A549 (cell line): ENCODE data around the gene PI16.

Experiments
- CBX2 ChIP-seq: fragments of 200-600 bp; sonication (generic); IDR thresholded peaks from 2 replicates; pipeline ENCODE4 v1.6.1; 2016; ENCODE audit warnings: low read depth, mild to moderate bottlenecking, borderline replicate concordance
- CEBPB ChIP-seq, 2 experiments: fragments of >200 bp in 1 of 2; sonication (Bioruptor Twin) in 1 of 2; formaldehyde crosslinking in 1 of 2; IDR thresholded peaks; 2 replicates each; pipeline ENCODE4 v1.6.1; 2012 to 2016
- CHD4 ChIP-seq: fragments of 200-600 bp; sonication (generic); IDR thresholded peaks from 2 replicates; pipeline ENCODE4 v1.6.1; 2016; ENCODE audit warnings: antibody characterized with exemption, mild to moderate bottlenecking, borderline replicate concordance
- EP300 ChIP-seq, 2 experiments: fragments of >200 bp; sonication (Bioruptor Twin); formaldehyde crosslinking; IDR thresholded peaks; 2 replicates in 1 of 2; 3 replicates in 1 of 2; pipeline ENCODE4 v1.6.1; 2016 to 2017
- JUN ChIP-seq, 2 experiments: fragments of >200 bp; sonication (Bioruptor Twin); formaldehyde crosslinking; IDR thresholded peaks; 2 replicates in 1 of 2; 3 replicates in 1 of 2; pipeline ENCODE4 v1.6.1; 2016 to 2017
- MYC ChIP-seq: IDR thresholded peaks from 2 replicates; pipeline ENCODE4 v1.6.1; 2012; ENCODE audit warnings: mild to moderate bottlenecking, inconsistent platforms, low read length, improper control_type of control experiment, borderline replicate concordance
- NPAS2 ChIP-seq: fragments of 250-450 bp; sonication (Bioruptor Pico); IDR thresholded peaks from 2 replicates; pipeline ENCODE4 v1.8.0; 2022; ENCODE audit warnings: mild to moderate bottlenecking, moderate library complexity, borderline replicate concordance
- POLR2A ChIP-seq: IDR thresholded peaks from 2 replicates; pipeline ENCODE4 v1.6.1; 2012; ENCODE audit warnings: mild to moderate bottlenecking, low read length
- RAD21 ChIP-seq, 2 experiments: fragments of >200 bp in 1 of 2; sonication (Bioruptor Twin) in 1 of 2; formaldehyde crosslinking in 1 of 2; IDR thresholded peaks in 1 of 2; conservative IDR thresholded peaks in 1 of 2; 2 replicates in 1 of 2; 3 replicates in 1 of 2; pipeline ENCODE4 v1.6.1; 2012 to 2018; ENCODE audit warnings: inconsistent platforms in 1 of 2
- RCOR1 ChIP-seq: fragments of 150-350 bp; IDR thresholded peaks from 2 replicates; pipeline ENCODE4 v1.6.1; 2014; ENCODE audit warnings: antibody characterized with exemption, low read length, low read depth
- ZC3H11A ChIP-seq: fragments of 450-650 bp; IDR thresholded peaks from 2 replicates; pipeline ENCODE4 v1.6.1; 2014; ENCODE audit warnings: antibody characterized with exemption, mild to moderate bottlenecking
- ZNF302 ChIP-seq: fragments of 250-450 bp; sonication (Bioruptor Pico); IDR thresholded peaks from 2 replicates; pipeline ENCODE4 v1.9.0; 2021; ENCODE audit warnings: inconsistent platforms, mild to moderate bottlenecking, moderate library complexity
- ZSCAN20 ChIP-seq: fragments of 250-450 bp; sonication (Bioruptor Pico); IDR thresholded peaks from 2 replicates; pipeline ENCODE4 v1.8.0; 2022; ENCODE audit warnings: mild to moderate bottlenecking, moderate library complexity
- TF ChIP-seq, protein P1 (sequence below): fragments of >200 bp; sonication (Bioruptor Twin); formaldehyde crosslinking; IDR thresholded peaks from 3 replicates; pipeline ENCODE4 v1.5.1; 2016

DNA sequence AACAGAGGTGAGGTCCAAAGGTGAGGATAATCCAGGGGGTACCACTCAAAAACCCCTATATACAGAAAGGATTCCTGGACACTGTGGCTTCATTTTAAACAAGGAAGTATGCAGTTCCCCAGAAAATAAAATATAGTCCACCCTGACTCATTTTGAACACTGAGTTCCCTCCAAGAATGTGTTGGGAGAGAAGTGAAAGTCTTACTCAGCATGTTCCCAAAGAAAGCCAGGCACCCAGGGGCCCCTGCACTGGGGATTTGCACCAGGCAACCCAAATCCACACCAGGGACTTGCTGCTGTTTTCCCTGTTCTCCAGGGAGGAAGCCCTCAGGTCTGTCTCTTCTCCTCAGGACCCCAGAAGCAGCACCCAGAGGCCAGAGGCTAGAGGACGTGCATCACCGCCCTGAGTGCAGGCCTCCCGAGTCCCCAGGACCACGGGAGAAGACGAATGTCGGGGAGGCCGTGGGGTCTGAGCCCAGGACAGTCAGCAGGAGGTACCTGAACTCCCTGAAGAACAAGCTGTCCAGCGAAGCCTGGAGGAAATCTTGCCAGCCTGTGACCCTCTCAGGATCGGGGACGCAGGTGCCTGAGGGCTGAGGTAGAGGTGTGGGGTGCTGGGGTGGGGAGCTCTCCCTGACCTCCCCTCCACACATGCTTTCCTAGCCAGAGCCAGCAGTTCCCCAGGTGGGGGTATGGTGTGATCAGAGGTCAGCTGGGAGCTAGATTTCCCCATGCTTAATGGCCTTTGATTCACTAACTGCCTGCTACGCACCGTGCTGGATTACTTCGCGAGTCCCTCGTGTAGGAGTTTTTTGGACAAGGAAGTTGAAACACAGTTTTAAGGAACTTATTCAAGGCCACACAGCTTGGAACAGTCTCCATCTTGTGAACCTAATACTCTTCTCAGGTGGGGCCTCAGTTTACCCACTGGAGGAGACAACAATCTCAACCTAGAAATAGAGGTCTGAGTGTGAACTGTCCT, 54.2 kb downstream of the PI16 start:
- no peak for TF ChIP-seq RCOR1
- TF ChIP-seq, protein P1, sequence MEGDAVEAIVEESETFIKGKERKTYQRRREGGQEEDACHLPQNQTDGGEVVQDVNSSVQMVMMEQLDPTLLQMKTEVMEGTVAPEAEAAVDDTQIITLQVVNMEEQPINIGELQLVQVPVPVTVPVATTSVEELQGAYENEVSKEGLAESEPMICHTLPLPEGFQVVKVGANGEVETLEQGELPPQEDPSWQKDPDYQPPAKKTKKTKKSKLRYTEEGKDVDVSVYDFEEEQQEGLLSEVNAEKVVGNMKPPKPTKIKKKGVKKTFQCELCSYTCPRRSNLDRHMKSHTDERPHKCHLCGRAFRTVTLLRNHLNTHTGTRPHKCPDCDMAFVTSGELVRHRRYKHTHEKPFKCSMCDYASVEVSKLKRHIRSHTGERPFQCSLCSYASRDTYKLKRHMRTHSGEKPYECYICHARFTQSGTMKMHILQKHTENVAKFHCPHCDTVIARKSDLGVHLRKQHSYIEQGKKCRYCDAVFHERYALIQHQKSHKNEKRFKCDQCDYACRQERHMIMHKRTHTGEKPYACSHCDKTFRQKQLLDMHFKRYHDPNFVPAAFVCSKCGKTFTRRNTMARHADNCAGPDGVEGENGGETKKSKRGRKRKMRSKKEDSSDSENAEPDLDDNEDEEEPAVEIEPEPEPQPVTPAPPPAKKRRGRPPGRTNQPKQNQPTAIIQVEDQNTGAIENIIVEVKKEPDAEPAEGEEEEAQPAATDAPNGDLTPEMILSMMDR: no peak
- no peak for TF ChIP-seq ZNF302 (CRISPR knock-in tag)
- TF ChIP-seq POLR2A: no peak
- no peak for TF ChIP-seq RAD21 (conservative IDR thresholded peaks at IDR 0.05 in 1 of 2, IDR thresholded peaks at IDR 0.05 in 1 of 2)
- no peak for TF ChIP-seq CEBPB (IDR thresholded peaks at IDR 0.05)
- no peak for TF ChIP-seq ZC3H11A
- no peak for TF ChIP-seq EP300 (IDR thresholded peaks at IDR 0.05)
- TF ChIP-seq CHD4: no peak
- no peak for TF ChIP-seq MYC
- TF ChIP-seq ZSCAN20: no peak
- no peak for TF ChIP-seq JUN (IDR thresholded peaks at IDR 0.05)
- no peak for TF ChIP-seq CBX2
- TF ChIP-seq NPAS2 (CRISPR knock-in tag): no peak
